ENCODE measurements around the gene MTCL3.
"Not testable (repeated sequence)": the region's sequence is repeated elsewhere in the genome, so short reads cannot be mapped to it uniquely, and the experiment has no call there.

MTCL3 gene

GRCh38 chr6:127428562-127428961 lies 90.6 kb downstream of the MTCL3 start:
- not testable (repeated sequence) for DNase-seq (ENCODE audit: low read depth in 2 of 2)

DNA sequence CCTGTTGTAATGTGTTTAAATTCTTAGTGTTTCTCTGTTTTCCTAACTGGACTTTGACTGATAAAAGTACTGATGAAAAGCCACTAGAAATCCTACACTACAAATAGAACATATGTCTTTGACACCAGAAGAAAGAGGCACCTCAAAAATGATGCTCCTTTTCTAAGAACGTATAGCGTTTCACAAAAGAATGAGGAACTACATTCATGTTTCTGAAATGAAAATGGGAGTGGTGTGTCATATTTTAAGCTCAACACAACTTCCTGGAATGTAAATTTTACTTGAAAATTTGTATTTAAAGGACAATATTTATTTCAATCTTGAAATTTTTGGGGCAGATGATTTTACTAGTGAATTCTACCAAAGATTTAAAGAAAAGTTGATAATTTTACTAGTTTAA lies 95.2 kb downstream of the MTCL3 start:
- no peak for DNase-seq (ENCODE audit: low read depth in 2 of 2)

Measured in stimulated activated CD4-positive, alpha-beta T cell treated with anti-CD3 and anti-CD28 coated beads, Interleukin-4, amount 100 ng/mL, for 48 hours (primary cell).